Superior temporal gyrus (tissue), 1 donor: ENCODE data around the gene CAPG.
"Not testable (repeated sequence)": the region's sequence is repeated elsewhere in the genome, so short reads cannot be mapped to it uniquely, and the experiment has no call there.

ENCODE experiments used
- DNase-seq: peaks from one replicate; pipeline ENCODE4 v3.0.0-alpha.2; 2016; ENCODE audit errors: extremely low spot score

CAPG gene

DNA sequence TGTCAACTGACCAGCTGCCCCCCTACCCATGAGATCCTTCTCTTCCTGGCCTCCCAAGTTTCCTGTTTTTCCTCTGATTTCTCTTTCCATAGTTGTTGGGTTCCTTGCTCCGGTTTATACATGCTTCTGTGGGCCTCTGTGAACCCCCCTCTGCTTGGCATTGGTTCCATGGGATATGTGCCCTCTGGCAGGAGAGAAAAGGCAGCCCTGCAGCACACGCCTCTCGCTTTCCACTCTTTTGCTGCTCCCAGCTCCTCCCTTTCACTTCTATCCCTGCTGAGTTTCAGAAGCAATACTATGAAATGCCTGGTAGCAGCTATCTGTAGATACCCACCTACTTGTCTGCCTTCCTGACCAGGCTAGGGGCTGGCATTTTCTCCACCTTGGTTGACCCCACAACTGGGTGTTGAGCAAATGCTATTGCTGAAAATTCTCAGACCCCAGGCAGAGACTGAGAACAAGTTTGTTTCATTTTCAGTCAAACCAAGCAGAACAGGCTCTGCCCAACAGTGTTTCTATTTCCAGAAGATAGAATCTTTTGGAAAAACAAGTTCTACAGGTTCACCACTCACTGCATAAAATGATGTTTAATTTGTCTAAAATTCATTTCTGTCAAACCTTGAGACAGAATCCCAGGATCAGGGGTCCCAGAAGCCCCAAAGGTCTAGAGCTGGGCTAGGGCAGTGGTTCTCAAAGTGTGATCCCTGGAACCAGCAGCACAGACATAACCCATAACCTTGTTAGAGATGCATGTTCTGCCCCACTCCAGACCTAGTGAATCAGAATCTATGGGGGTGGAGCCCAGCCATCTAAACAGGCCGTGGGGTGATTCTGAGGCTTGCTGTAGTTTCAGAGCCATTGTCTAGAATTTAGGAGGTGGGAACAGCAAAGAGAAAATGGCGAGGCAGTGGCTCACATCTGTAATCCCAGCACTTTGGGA lies 13.4 kb downstream of the CAPG start:
- DNase-seq, result peak; percentile 21

DNA sequence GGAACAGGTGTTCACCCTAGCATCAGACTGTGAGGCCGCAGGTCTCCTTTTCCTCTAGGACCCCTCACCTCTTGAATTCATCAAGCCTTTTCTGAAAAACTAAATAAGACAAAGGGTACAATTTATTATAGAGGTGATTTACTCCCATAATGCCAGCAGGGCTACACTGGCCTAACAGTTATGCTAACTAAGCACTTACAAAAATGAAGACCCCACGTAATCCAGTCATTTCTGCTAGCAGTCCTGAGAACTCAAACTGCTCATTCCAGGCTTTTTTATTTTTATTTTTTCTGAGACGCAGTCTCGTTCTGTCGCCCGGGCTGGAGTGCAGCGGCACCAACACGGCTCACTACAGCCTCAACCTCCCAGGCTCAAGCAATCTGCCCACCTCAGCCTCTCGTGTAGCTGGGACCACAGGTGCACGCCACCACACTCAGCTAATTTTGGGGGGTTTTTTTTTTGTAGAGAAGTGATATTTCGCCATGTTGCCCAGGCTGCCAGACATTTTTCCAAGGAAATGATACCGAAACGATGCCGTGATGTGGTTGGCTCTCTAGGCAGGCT lies 14.2 kb downstream of the CAPG start:
- no peak for DNase-seq

DNA sequence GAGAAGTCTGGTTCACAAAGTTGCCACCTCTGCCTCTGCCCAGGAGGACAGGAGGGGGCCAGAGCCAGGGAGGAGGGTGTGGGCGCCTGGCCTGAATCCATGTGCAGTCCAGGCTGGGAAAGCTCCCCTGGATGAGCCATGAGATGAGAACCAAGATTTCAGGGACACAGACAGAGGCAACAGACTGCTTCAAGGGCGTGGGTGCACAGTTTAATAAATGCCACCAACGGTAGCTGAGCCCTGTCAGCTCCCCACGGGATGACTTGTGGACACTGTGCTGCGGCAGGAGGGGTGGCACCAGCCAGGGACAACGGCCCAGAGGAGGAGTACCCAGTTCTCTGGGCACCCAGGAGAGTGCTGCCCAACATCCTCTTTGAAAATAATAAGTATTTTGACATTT lies 15.2 kb downstream of the CAPG start:
- no peak for DNase-seq

DNA sequence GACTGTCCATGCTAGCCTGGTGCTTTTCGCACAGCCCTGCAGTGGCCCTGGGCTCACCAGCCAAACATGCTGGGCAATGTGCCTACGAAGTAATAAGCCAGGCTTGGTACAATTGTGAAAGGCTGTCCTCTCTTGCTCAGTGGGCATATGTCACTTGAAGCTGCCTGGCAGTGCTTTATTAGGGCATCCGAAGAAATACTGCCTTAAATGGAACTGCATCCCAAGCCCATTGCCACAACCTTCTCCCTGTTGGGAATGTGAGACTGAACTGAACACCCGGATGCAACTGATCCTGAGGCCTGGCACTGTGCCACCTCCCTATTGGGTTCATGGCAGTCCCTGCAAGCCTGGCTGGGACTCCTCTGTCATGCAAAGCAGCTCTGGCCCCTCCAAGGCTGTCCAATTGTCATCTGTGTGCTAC lies 15.9 kb downstream of the CAPG start:
- peak; percentile 83 for DNase-seq

DNA sequence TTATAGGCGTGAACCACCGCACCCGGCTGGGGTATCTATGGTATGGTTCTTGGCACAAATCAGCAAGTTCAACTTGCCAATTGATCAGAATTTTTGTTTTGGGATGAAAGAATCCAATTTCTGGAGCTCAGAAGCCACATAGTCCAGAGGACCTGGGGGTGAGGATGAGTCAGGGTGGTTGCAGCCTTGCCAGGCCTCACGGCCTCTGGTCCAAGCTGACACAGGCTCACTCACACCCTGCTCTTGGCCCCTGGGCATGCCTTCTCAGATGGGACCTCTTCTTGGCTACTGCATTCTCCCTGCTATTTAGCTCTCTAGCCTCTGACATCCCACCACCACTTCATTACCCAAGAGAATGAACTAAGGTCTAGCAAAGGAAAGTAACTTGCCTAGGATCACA lies 16.3 kb downstream of the CAPG start:
- DNase-seq, result no peak

DNA sequence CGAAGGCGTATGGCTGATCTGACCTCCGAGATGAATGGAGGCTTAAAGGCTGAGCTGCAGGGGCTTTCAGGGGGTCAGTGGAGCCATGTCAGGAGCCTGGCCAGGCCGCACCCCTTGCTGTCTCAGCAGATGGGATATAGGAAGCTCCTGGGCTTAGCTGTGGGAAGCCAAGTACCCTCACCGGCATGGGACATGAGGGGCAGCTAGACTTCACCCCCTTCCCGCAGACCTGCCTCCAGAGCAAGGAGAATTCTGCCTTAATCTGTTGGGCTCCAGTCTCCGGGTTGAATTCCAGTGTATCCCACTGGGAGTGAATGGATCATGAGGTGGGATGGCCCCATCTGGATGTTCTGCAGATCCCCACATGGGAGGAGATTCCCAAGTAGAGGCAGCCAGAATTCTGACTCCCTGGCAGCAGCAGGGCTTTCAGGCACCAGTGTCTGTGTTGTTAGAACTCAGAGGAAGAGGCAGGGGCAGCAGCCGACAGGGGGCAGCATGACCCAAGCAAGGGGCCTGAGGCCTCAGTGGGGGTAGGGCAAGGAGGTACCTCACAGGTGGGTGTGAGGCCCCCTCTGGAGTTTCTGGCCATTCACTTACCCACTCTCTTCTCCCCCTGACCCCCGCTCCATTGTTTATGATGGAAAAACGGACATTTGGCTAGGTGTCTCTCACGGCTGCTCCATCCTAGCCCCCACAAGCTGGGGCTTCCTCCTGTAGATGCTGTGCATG lies 19.1 kb downstream of the CAPG start:
- peak; percentile 28 for DNase-seq

DNA sequence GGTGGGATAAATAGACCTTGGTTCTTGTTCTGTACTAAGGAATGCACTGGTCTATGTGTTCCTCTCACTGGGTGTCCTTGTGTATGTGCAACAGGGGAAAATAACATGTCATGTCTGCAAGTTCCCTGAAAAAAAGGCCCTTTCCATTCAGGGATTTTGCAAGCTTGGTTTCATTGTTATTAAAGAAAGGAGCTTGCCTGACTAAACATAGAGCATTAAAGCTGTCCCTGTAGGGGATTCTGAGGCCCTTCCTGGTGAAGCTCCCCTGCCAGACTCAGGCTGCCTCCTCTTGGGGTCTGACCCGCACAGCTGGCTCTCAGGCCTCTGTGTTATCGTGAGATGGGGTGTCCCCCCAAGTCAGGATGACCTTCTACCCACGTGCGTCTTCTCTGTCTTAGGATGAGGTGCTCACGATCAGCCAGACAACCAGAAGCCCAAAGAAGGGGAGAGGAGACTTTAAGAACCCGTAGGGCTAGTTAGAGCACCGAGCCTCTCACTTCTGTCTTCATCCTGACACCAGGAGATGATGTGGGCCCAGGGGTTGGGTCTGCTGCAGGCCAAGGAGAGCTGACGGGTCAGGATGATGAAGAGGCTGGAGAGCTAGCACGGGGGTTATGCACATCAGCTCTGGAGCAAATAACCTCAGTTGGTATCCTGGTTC lies 21.2 kb downstream of the CAPG start:
- DNase-seq, result no peak

DNA sequence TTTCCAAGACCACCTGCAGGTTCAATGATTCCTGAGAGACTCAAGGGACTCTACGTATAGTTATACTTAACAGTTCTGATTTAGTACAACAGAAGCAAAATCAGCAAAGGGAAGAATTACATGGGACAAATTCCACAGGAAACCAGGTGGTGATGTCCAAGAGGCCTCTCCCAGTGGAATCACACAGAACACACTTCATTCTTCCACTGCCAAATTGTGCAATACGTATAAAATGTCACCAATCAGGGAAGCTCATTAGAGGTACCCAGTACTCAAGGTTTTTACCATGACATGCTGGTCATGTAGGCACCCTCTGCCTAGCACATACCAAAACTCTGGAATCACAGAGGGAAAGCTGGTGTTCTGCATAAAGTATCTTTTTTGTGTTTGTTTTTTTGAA lies 22.4 kb downstream of the CAPG start:
- no peak for DNase-seq

DNA sequence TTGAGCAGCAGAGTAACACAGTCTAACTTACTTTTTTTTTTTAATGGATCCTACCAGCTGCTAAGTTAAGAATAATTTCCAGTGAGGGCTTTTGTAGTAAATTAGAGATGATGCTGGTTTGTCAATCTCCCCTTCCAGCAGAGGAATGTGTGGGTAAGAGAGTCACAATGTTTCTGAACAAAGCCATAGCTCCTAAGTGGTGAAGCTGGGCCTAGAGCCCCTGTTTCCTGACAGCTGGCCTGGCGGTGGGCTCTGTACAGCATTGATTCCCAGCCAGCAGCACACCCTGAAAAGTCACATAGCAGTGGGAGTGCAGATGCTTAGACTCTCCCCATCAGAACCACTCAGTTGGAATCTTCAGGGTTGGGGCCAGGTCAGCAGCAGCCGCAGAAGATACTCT lies 24.4 kb downstream of the CAPG start:
- no peak for DNase-seq

DNA sequence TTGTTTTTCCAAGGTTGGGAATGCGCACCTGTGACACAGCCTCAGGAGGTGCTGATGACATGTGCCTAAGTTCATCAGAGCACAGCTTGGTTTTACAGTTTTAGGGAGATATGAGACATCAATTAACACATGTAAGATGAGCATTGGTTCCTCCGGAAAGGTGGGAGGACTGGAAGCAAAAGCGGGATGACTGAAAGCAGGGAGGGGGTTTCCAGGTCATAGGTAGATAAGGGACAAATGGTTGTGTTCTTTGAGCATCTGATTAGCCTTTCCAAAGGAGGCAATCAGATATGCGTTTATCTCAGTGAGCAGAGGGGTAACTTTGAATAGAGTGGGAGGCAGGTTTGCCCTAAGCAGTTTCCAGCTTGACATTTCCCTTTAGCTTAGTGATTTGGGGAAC lies 26.3 kb downstream of the CAPG start:
- DNase-seq, result no peak

DNA sequence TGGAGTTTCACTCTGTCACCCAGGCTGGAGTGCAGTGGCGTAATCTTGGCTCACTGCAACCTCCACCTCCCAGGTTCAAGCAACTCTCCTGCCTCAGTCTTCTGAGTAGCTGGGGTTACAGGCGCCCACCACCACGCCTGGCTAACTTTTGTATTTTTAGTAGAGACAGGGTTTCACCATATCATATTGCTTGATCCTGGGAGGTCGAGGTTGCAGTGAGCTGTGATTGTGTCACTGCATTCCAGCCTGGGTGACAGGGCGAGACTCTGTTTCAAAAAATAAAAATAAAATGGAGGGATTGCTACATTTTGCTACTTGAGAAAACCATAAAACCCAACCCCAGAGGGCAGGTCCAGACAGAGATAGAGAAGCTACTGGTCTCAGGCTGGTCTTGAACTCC lies 27.0 kb downstream of the CAPG start:
- not testable (repeated sequence) for DNase-seq

DNA sequence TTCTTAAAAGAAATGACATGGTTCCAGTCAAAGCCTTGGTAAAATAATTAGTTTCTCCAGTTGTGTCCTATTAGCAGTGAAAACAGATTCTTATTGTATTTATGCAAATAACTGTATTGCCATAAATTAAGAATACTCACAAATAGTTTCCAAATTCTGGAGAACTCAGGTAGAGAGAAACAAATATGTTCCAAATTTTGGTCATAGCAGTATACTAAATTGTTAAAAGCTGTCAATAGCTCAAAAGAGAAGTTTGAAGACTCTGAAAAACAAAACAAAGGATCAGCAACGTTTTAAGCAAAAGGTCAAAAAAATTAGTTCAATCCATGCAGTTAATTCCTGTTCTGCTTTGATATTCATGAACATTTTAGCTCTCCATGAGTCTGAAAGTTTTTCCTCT lies 30.1 kb downstream of the CAPG start:
- DNase-seq, result no peak

DNA sequence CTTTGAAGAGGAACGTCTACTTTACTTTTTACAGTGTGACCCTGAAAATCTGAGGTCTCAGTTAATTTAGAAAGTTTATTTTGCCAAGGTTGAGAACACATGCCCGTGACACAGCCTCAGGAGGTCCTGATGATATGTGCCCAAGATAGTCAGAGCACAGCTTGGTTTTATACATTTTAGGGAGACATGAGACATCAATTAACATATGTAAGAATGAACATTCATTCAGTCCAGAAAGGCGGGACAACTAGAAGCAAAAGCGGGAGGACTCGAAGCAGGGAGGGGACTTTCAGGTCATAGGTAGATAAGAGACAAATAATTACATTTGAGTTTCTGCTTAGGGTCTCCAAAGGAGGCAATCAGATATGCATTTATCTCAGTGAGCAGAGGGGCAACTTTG lies 31.9 kb downstream of the CAPG start:
- DNase-seq, result no peak

DNA sequence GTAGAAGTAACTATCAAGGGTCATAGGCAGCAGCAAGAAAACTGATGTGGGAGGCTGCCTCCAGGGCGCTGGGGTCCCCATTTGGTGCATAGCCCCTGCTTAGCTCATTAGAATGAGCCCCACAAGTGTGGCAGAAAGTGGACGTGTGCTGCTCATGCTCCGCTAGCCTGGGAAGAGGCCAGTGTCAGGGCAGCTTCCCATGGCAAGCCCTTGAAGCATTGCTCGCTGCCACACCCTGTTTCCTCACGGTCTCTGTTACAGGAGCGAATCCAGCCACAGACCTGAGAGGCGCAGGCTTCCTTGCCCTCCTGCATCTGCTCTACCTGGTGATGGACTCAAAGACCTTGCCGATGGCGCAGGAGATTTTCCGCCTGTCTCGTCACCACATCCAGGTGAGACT lies 33.1 kb downstream of the CAPG start:
- DNase-seq, result no peak

DNA sequence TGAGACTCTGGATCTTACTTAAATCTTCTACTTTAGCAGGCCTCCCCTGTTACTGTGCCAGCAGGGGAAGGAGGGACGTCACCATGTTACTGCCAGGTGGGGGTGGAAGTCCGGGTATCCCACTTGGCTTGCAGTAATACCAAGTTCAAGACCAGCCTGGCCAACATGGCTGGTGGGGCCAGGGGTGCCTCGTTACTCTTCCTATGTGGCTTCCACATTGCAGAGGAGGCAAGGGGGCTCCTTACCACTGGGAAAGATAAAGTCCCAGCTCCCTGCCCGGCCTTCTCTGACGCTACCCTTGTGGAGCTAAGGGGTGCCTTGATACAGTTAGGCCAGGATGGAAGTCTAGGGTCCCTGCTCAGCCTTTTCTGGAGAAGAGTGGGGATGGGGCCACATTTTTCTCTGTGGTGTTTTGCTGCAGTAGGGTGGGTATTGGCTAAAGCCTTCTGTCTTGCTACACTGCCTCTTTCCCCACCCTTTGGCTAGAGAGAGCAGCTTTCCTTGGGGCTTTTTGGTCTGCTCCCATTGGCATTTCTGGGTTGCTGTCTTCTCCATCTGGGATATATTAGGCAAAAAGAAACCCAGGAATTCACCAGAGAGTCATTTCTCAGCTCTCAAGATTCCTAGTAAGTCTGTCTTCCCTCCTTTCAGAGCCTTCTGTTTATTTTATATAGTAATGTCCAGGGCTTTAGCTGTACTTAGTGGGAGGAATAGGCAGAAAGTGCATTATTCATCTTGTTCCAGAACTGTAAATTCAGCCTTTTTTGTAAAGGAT lies 33.7 kb downstream of the CAPG start:
- DNase-seq, result no peak

DNA sequence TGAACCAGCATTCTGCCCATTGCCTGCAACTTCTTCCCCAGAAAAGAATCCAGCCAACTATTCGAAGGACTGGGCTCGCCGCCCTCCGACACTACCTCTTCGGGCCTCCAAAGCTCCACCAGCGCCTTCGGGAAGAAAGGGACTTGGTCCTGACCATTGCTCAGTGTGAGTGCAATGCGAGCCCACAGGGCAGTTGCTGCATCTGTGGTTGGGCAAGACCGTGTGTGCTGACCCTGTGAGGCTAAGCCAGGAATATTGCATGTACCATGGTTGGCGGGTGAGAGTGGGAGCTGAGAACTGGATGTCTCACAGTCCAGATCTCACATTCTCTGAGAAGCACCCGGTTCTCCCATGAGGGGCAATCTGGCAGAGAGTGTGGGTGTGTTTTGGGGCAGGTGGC lies 39.1 kb downstream of the CAPG start:
- no peak for DNase-seq

DNA sequence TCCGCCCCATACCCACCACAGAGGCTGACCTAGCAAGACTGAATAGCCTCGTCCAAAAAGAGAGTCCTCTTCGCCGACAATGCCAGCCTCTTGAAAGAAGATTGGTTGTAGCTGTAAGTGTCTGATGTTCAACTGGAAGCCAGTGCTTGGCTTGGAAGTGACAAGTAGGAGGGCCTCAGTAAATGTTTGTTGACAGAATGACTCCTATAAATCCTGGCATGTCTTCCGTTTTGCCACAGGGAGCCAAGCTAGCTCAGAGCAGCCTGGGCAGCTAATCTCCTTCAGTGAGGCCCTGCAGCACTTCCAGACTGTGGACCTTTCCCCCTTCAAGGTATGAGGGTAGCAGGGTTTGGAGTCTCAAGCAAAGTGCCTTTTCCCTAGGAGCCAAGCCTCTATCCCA lies 40.7 kb downstream of the CAPG start:
- DNase-seq, result no peak

DNA sequence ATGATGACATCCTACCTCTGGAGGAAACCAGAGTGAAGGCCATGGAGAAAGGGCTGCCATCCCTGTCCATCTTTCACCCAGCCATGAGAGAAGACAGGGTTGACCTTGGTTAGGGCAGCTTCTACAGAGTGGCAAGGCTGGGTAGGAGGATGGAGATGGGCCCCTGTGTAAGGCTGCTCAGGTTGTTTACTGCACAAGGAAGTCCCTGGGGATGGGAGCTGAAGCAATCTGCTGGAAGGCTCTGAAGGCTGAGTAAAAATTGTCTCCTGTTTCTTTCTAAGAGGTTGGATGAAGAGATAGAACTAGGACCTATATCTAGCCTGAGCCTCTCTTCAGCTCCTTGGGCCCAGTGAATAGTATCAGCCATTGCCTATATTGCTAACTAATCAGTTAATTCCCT lies 41.2 kb downstream of the CAPG start:
- no peak for DNase-seq

DNA sequence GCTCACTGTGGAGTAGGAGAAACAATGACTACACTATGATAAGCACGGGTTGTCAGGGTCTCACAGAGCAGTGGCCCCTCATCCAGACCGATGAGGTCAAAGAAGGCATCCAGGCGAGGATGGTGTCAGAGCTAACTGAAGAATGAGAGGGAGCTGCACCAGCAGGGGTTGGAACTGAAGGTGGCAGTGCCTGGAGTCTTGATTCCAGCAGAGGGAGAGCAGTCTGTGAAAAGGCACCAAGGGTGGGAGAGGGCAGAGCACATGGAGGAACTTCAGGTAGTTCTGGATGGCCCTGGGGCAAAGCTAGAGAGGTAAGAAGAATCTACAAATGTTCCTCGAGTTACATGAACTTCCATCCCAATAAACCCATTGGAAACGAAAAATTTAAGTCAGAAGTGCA lies 43.0 kb downstream of the CAPG start:
- no peak for DNase-seq

DNA sequence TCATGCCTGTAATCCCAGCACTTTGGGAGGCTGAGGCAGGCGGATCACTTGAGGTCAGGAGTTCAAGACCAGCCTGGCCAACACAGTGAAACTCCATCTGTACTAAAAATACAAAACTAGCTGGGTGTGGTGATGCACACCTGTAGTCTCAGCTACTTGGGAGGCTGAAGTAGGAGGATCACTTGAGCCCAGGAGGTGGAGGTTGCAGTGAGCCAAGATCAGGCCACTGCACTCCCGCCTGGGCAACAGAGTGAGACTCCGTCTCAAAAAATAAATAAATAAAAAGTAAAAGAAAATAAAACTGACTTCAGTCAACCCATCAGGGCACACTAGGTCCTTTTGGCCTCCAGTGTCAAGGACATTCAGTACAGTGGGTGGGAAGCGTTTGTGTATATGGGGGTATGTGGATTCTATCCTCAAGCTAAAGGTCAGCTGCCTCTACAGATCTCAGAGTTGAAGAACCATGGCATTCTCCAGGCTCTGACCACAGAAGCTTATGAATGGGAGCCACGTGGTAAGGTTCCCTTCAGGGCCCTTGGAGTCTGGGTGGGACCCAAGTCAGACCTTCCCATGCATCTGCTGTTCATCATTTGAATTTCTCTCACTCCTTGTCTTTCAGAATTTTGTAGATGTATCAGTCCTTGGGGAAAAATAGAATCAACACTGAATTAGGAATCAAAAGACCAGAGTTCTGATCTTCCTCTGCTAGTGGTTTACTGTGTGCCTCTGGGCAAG lies 47.3 kb downstream of the CAPG start:
- not testable (repeated sequence) for DNase-seq

DNA sequence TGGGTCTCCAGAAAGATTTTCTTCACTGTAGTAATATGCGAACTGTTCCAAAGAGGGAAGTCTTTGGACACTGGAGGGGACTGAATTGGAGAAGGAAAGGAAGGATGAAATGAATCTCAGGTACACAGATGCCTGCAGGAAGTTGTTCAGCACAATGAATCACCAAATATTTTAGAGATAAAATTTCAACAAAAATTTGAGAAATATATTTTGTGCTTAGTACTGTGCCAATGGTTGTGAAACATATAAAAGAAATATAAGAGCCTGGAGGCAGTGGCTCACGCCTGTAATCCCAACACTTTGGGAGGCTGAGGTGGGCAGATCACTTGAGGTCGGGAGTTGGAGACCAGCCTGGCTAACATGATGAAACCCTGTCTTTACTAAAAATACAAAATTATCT lies 52.4 kb downstream of the CAPG start:
- no peak for DNase-seq
